H9 (cell line): ENCODE results near the gene SAP30L. TPM values are rescaled to one million over a fixed set of nuclear protein-coding genes. Genes with fewer than 3 reads are reported as not detected.

Experiments
- DNase-seq: peaks from one replicate; pipeline ENCODE4 v3.0.0-alpha.2; 2017
- H2AFZ ChIP-seq: one replicate; pipeline ENCODE4 v1.6.1; 2013; ENCODE audit warnings: mild to moderate bottlenecking, low read length, control low read depth, moderate library complexity
- H2AK5ac ChIP-seq: 2 replicates; pipeline ENCODE4 v1.6.1; 2013; ENCODE audit warnings: low read length, control low read depth, mixed read lengths; ENCODE audit not compliant: insufficient read length
- H2BK120ac ChIP-seq: one replicate; pipeline ENCODE4 v1.6.1; 2013; ENCODE audit warnings: low read depth, mild to moderate bottlenecking, low read length, control low read depth, inconsistent platforms; ENCODE audit not compliant: poor library complexity, severe bottlenecking
- H2BK12ac ChIP-seq: 2 replicates; pipeline ENCODE4 v1.6.1; 2013; ENCODE audit warnings: low read length, control low read depth, mixed read lengths, low read depth; ENCODE audit not compliant: insufficient read length
- H2BK15ac ChIP-seq: 2 replicates; pipeline ENCODE4 v1.6.1; 2013; ENCODE audit warnings: low read depth, low read length, control low read depth
- H2BK20ac ChIP-seq: one replicate; pipeline ENCODE4 v1.6.1; 2013; ENCODE audit warnings: low read depth, mild to moderate bottlenecking, low read length, control low read depth, inconsistent platforms; ENCODE audit not compliant: poor library complexity, severe bottlenecking
- H2BK5ac ChIP-seq: 2 replicates; pipeline ENCODE4 v1.6.1; 2013; ENCODE audit warnings: low read length, control low read depth, mixed read lengths; ENCODE audit not compliant: insufficient read length
- H3K14ac ChIP-seq: 2 replicates; pipeline ENCODE4 v1.6.1; 2013; ENCODE audit warnings: low read length, control low read depth; ENCODE audit not compliant: insufficient read depth
- H3K18ac ChIP-seq: 2 replicates; pipeline ENCODE4 v1.6.1; 2013; ENCODE audit warnings: low read depth, mild to moderate bottlenecking, mixed read lengths, low read length, control low read depth; ENCODE audit not compliant: insufficient read length
- H3K23ac ChIP-seq: 2 replicates; pipeline ENCODE4 v1.6.1; 2013; ENCODE audit warnings: low read length, control low read depth, mixed read lengths, low read depth; ENCODE audit not compliant: insufficient read length
- H3K23me2 ChIP-seq: 2 replicates; pipeline ENCODE4 v1.6.1; 2013; ENCODE audit warnings: low read depth, mild to moderate bottlenecking, mixed read lengths, low read length, control low read depth; ENCODE audit not compliant: insufficient read length, poor library complexity, severe bottlenecking
- H3K27ac ChIP-seq: 2 replicates; pipeline ENCODE4 v1.5.1; 2013; ENCODE audit warnings: low read length, control low read depth, mixed read lengths, low read depth; ENCODE audit not compliant: insufficient read length
- H3K27me3 ChIP-seq: 2 replicates; pipeline ENCODE4 v1.6.1; 2013; ENCODE audit warnings: low read length, control low read depth, inconsistent platforms; ENCODE audit not compliant: insufficient read depth
- H3K4ac ChIP-seq: 2 replicates; pipeline ENCODE4 v1.6.1; 2013; ENCODE audit warnings: low read depth, mild to moderate bottlenecking, control low read depth, inconsistent platforms, low read length, moderate library complexity
- H3K4me1 ChIP-seq: 2 replicates; pipeline ENCODE4 v1.6.1; 2013; ENCODE audit warnings: low read length, control low read depth, inconsistent platforms; ENCODE audit not compliant: insufficient read depth
- H3K4me2 ChIP-seq: 2 replicates; pipeline ENCODE4 v1.6.1; 2013; ENCODE audit warnings: low read length, control low read depth, mixed read lengths; ENCODE audit not compliant: insufficient read length, insufficient read depth
- H3K56ac ChIP-seq: 2 replicates; pipeline ENCODE4 v1.6.1; 2013; ENCODE audit warnings: low read depth, mild to moderate bottlenecking, mixed read lengths, low read length, control low read depth; ENCODE audit not compliant: insufficient read length
- H3K79me1 ChIP-seq: 2 replicates; pipeline ENCODE4 v1.6.1; 2013; ENCODE audit warnings: low read depth, mild to moderate bottlenecking, moderate library complexity, low read length, control low read depth, inconsistent platforms; ENCODE audit not compliant: insufficient read depth, poor library complexity, severe bottlenecking
- H3K79me2 ChIP-seq: 2 replicates; pipeline ENCODE4 v1.6.1; 2013; ENCODE audit warnings: low read length, control low read depth, inconsistent platforms; ENCODE audit not compliant: insufficient read depth
- H3K9ac ChIP-seq: 2 replicates; pipeline ENCODE4 v1.6.1; 2013; ENCODE audit warnings: low read length, control low read depth, mixed read lengths; ENCODE audit not compliant: insufficient read length; ENCODE audit errors: extremely low read depth
- H3K9me3 ChIP-seq: one replicate; pipeline ENCODE4 v1.6.1; 2013; ENCODE audit warnings: low read depth, low read length, inconsistent platforms; ENCODE audit not compliant: control insufficient read depth
- H3T11ph ChIP-seq: one replicate; pipeline ENCODE4 v1.6.1; 2013; ENCODE audit warnings: mild to moderate bottlenecking, low read length, control low read depth, inconsistent platforms
- H4K20me1 ChIP-seq: one replicate; pipeline ENCODE4 v1.6.1; 2013; ENCODE audit not compliant: control insufficient read depth, insufficient read length, insufficient read depth
- H4K5ac ChIP-seq: 2 replicates; pipeline ENCODE4 v1.6.1; 2013; ENCODE audit warnings: low read depth, mild to moderate bottlenecking, mixed read lengths, low read length, control low read depth; ENCODE audit not compliant: insufficient read length
- H4K8ac ChIP-seq: replicated peaks from 2 replicates; pipeline ENCODE4 v1.6.1; 2013; ENCODE audit warnings: low read length, control low read depth, mixed read lengths, low read depth; ENCODE audit not compliant: insufficient read length
- H4K91ac ChIP-seq: 2 replicates; pipeline ENCODE4 v1.6.1; 2013; ENCODE audit warnings: low read depth, mild to moderate bottlenecking, moderate library complexity, mixed read lengths, low read length, control low read depth; ENCODE audit not compliant: insufficient read length
- H3K27ac Mint-ChIP-seq, 3 experiments: 2 replicates in 2 of 3; 3 replicates in 1 of 3; pipeline ENCODE4 v1.8.0; 2020 to 2021; ENCODE audit warnings: mixed read lengths in 3 of 3, mild to moderate bottlenecking in 1 of 3, moderate library complexity in 1 of 3
- H3K27me3 Mint-ChIP-seq: 2 replicates; pipeline ENCODE4 v1.8.0; 2021; ENCODE audit warnings: low read depth, mild to moderate bottlenecking, moderate library complexity, mixed read lengths
- H3K36me3 Mint-ChIP-seq, 3 experiments: 2 replicates in 2 of 3; 3 replicates in 1 of 3; pipeline ENCODE4 v1.8.0; 2020 to 2021; ENCODE audit warnings: low read depth in 3 of 3, mixed read lengths in 3 of 3; ENCODE audit not compliant: insufficient read depth in 1 of 3
- H3K4me1 Mint-ChIP-seq, 2 experiments: 2 replicates each; pipeline ENCODE4 v1.8.0; 2020; ENCODE audit warnings: mixed read lengths in 2 of 2
- H3K4me3 Mint-ChIP-seq, 2 experiments: 2 replicates in 1 of 2; 3 replicates in 1 of 2; pipeline ENCODE4 v1.8.0; 2020 to 2021; ENCODE audit warnings: mild to moderate bottlenecking in 2 of 2, mixed read lengths in 2 of 2, moderate library complexity in 1 of 2
- H3K9me3 Mint-ChIP-seq, 2 experiments: 2 replicates in 1 of 2; 3 replicates in 1 of 2; pipeline ENCODE4 v1.8.0; 2020; ENCODE audit warnings: mild to moderate bottlenecking in 2 of 2, mixed read lengths in 2 of 2, moderate library complexity in 1 of 2
- CTCF ChIP-seq: fragments of 200-600 bp; sonication (generic); conservative IDR thresholded peaks from 3 replicates; pipeline ENCODE4 v1.8.0; 2021; ENCODE audit warnings: antibody characterized with exemption, mild to moderate bottlenecking
- WGBS: extraction: QIAGEN DNeasy Blood & Tissue Kit; methylation state at CpG from one replicate; pipeline ENCODE4 v1.1.7; 2013; ENCODE audit warnings: missing lambda C conversion rate, low lambda C conversion rate, mixed read lengths; ENCODE audit not compliant: insufficient read length; ENCODE audit errors: extremely low coverage; 5-methylcytosine and 5-hydroxymethylcytosine counted together
- total RNA-seq: library from RNA; stranded (reverse); gene quantifications from 2 replicates; pipeline ENCODE4 v1.2.1, GENCODE V29; 2021

SAP30L gene
- total RNA-seq, 1 experiment from 2014 or later, result 25.0 TPM

GRCh38 chr5:154467655-154468354 is 22.0 kb downstream of the SAP30L start:
- WGBS, result no CpG with 5 or more reads among the region's 18 CpGs
- H3K36me3 Mint-ChIP-seq, result no peaks in the 10 kb centered on the region; a peak in 1 of 7 replicates

More at GRCh38 chr5:154467655-154468354, 22.0 kb downstream of the SAP30L start:
- no peak overlapping the region for H3K4ac ChIP-seq
- no peak overlapping the region for H3K4me2 ChIP-seq
- no peaks in the 10 kb centered on the region for H3K79me1 ChIP-seq
- H2AK5ac ChIP-seq, result no peak overlapping the region
- H3T11ph ChIP-seq, result no peak overlapping the region
- H3K4me1 Mint-ChIP-seq, result peaks cover 3 to 14% of the 10 kb centered on the region in 2 experiments
- H3K18ac ChIP-seq, result no peak overlapping the region
- H2BK15ac ChIP-seq, result no peak overlapping the region
- no peaks in the 10 kb centered on the region for H3K9me3 ChIP-seq
- no peak overlapping the region for H4K5ac ChIP-seq
- H3K9me3 Mint-ChIP-seq, result no peaks in the 10 kb centered on the region
- no peak overlapping the region for H2BK20ac ChIP-seq
- no peak overlapping the region for H3K27ac ChIP-seq
- no peak overlapping the region for H2BK120ac ChIP-seq
- H3K4me3 Mint-ChIP-seq, result no peak overlapping the region; a peak in 1 of 5 replicates
- no peak overlapping the region for H4K91ac ChIP-seq
- no peak overlapping the region for H4K8ac ChIP-seq
- no peaks in the 10 kb centered on the region for H3K79me2 ChIP-seq
- TF ChIP-seq CTCF, result peak; percentile 98
- H2BK5ac ChIP-seq, result no peak overlapping the region
- peaks cover 33% of the 10 kb centered on the region for H3K27me3 ChIP-seq
- H3K23ac ChIP-seq, result no peak overlapping the region
- no peaks in the 10 kb centered on the region for H3K4me1 ChIP-seq
- H2BK12ac ChIP-seq, result no peak overlapping the region
- peak; percentile 88 for DNase-seq
- H3K27me3 Mint-ChIP-seq, result peaks cover 80% of the 10 kb centered on the region
- H3K9ac ChIP-seq, result no peak overlapping the region
- H3K27ac Mint-ChIP-seq, result no peak overlapping the region
- no peaks in the 10 kb centered on the region for H4K20me1 ChIP-seq
- H3K14ac ChIP-seq, result no peak overlapping the region
- no peak overlapping the region for H2AFZ ChIP-seq
- peaks cover 2% of the 10 kb centered on the region for H3K23me2 ChIP-seq
- H3K56ac ChIP-seq, result no peak overlapping the region
